Measurements from ENCODE around the gene JARID2.
"Not testable (repeated sequence)": the region's sequence is repeated elsewhere in the genome, so short reads cannot be mapped to it uniquely, and the experiment has no call there.

Gene JARID2

DNA sequence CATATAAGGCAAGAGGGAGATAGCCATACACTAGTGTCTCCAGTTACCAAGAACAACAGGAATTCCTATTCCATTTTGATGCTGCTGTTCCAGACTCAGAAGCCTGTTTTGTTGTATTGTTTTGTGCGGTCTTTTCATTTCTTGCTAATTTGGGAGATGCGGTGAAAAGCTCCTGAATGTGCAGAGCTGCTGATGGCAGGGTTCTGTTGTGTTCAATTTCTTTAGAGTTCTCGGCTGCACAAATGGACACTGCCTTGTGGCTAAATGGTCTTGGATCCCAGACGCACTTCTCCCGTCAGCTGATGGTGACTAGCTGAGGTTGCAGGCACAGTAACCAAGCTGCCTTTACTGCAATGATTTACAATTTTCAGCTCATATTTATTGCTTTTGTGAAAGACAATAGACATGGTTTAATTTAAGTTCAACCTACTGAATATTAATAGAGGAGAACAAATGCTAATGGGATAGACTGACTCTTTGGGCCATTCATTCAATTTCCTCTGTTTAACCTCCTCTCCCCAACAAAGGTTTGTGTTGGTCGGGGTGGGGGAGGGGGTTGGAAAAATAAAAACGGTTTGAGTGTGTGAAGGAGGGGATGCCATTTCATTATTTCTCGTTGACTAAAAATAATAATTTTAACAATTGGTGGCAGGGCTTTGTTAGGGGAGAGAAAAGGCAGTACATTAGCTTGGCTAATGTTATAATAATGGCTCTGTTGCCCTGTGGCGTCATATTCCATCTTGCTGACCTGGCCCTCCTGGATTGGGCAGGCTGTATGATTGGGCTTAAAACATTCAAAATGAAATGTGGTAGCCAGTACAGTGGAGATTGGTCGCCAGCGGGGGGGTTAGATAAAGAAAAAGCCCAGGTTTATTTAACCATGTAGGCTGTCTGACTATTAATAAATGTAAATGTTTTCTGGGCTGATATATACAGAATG is 159.5 kb downstream of the JARID2 start:
- DNase-seq = no peak

GRCh38 chr6:15406452-15406851 is 160.6 kb downstream of the JARID2 start:
- DNase-seq = no peak

DNA sequence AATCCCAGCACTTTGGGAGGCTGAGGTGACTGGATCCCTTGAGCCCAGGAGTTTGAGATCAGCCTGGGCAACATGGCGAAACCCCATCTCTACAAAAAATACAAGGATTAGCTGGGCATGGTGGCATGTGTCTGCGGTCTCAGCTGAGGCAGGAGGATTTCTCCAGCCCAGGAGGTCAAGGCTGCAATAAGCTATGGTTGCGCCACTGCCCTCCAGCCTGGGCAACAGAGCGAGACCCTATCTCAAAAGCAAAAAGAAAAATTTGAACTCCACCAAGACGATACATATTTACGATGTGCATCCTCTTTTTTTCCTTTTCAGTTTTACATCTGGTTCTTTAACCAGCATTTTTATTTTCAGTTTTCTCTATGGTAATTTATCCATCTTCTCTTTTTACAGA is 162.1 kb downstream of the JARID2 start:
- no peak for DNase-seq

GRCh38 chr6:15408758-15409157 is 162.9 kb downstream of the JARID2 start:
- no peak for DNase-seq

DNA sequence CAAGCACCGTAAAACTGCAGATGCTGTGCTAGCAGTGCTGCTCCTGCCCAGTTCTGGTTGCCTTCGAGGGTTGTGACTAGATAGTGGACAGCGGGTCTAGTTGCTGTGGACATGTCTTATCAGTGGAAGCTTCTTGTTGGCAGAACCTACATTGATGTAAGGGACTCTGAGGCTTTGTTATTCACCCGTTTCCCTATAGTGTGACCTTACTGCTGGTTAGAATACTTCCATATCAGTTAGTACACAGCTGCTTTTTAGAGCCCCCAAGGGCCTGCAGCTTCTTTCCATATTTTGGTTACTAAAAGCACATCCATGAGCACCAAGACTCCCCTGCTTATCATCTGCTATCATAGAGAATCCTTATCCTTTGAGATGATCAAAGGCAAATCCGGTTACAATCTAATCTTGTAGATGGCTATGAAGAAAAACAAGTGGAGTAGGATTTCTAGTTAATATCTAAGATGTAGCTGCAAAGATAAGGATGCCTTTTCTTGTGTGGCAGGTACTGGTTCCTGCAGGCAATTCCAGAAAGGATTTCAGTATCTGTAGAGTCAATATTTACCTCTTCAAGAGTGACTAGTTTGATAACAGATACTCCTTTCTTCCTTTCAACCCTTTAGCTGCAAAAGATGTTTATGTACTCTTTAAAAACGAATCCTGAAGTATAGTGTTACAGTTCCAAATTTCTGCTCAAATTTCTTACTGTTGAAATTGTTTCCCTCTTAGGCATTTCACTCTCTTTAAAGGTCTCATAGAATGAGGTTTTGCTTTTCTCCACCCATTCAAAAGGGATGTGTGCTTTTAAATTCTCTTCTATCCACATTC is 163.6 kb downstream of the JARID2 start:
- DNase-seq = no peak

DNA sequence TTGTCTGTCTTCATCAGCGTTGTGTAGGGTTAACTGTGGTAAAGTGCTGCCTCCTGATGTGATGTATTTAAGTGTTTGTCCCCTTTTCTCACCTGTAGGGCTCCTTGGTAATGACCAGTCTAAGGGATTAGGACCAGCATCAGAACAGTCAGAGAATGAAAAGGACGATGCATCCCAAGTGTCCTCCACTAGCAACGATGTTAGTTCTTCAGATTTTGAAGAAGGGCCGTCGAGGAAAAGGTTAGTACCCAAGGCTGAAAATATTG is 164.2 kb downstream of the JARID2 start:
- DNase-seq = no peak

DNA sequence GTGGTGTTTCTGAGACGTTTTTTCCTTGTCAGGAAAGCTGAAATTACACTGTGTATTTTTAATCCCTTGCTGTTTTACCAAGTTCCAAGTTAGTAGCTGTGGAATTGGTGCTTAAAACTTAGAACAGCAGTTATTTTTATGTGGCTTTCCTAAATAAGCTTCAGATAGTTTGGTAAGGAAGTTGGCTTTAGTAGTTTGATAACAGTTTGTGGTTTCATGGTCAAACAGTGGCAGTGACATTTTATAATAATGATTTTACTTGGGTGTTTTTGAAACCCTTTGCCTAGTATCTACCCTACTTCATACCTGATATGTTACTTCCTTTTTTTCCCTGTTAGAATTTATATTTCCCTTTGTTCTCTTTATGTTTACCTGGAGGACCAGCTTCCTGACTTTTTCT is 164.9 kb downstream of the JARID2 start:
- DNase-seq = no peak

GRCh38 chr6:15411766-15412165 is 165.9 kb downstream of the JARID2 start:
- no peak for DNase-seq

- no peak for DNase-seq
These were observed 166.9 kb downstream of the JARID2 start for GRCh38 chr6:15412767-15413166.

DNA sequence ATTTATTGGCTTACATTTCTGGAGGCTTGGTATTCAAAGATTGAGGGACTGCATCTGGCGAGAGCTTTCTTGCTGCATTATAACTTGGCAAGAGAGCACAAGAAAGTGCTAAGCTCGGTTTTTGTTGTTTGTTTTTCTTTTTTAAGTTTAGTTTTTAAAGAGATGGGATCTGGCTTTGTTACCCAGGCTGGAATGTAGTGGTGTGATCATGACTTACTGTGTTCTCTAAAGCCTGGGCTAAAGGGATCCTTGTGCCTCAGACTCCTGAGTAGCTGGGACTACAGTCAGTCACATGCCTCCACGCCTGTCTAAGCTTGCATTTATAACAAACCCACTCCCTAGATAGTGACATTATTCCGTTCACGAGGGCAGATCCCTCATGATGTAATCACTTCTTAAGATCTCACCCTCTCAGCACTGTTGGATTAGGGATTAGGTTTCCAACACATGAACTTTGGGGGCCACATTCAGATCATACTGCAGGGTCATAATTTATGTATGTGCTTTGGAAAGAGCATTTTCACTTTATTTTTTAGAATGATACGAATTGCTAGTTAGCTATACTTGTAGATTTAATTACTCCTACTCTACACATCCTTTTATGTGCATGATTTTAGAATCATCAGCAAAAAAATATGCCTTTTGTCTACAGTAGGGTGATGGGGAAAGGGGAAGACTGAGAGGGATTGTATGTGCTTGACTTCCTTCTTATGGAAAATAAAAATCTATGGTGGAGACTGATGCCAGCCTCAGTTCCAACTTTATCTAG is 167.8 kb downstream of the JARID2 start:
- DNase-seq = no peak

GRCh38 chr6:15414235-15414612 is 168.4 kb downstream of the JARID2 start:
- no peak for DNase-seq

GRCh38 chr6:15415622-15416021 is 169.8 kb downstream of the JARID2 start:
- DNase-seq = not testable (repeated sequence)

GRCh38 chr6:15416932-15417509 is 171.2 kb downstream of the JARID2 start:
- no peak for DNase-seq

GRCh38 chr6:15417811-15418210 is 171.9 kb downstream of the JARID2 start:
- no peak for DNase-seq

DNA sequence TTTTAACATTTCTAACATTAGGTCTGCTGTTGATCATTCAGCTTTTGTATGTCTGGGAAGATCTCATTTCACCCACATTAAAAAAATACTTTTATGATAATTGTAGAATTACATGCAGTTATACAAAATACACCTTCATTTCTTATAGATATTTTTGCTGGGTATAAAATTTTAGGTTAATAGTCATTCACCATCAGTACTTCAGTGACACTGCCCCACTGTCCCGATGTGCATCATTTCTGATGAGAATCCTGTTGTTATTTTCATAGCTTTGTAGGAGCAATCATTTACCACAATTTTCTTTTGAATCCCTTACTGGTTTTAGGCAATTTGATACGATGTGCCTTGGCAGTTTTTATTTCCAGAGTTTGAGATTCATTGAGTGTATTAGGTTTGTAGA is 173.6 kb downstream of the JARID2 start:
- no peak for DNase-seq

GRCh38 chr6:15420959-15421438 is 175.1 kb downstream of the JARID2 start:
- no peak for DNase-seq

GRCh38 chr6:15421945-15422733 is 176.3 kb downstream of the JARID2 start:
- DNase-seq = no peak

GRCh38 chr6:15423286-15423993 is 177.6 kb downstream of the JARID2 start:
- DNase-seq = no peak

DNA sequence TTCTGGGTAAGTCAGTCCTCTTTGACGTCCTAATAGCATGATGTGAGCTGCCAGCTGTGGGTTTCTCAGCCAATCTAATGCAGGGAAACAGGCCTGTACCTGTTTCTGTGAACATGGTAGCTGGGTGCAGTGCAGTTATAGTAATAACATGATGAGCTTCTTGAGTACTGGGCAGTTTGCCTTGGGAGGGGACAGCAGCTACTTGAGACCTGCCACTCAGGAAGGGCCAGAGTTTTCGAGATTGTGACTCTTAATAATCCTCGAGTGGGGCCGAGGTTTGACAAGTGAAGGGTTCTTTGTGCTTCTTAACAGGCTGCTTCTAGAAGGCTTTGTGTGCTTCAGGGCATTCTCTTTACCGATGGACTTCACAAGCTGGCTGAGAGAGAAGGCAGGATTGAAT is 180.1 kb downstream of the JARID2 start:
- DNase-seq = no peak

GRCh38 chr6:15426395-15426794 is 180.5 kb downstream of the JARID2 start:
- no peak for DNase-seq

DNA sequence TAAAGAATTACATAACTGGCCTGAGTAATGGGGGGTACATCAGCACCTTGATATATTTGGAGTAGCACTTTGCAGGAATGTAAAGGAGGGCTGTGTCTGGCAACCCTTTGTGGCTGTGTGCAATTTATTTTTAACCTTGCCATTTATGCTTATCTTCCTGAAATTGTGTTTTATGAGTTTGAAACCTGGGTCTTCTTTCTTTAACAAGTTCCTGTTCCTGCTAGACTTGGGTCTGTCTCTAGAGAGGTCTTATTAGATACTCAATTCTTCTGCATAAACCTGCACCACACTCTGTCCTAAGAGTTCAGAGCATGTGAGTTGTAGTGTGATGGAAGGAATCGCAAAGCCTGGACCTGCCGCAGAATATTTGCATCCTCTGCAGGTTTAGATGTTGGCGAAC is 181.0 kb downstream of the JARID2 start:
- DNase-seq = no peak

Data from NCI-H774 (cell line).